ENCODE measurements around the gene FOXP4. TPM values are rescaled to one million over a fixed set of nuclear protein-coding genes. Genes with fewer than 3 reads are reported as not detected.

Gene FOXP4
- total and polyA plus RNA-seq, 2 of the 13 experiments (the other 11 are each of a cell fraction or from before 2014, with no cell fraction given), result 11.0 to 12.4 TPM

GRCh38 chr6:41584668-41585205, 38.6 kb downstream of the FOXP4 start (continued):
- TF ChIP-seq ZNF142 (CRISPR knock-in tag; IDR thresholded peaks at IDR 0.05), result no peak

- H2AFZ ChIP-seq (ENCODE audit: low read length), result no peak overlapping the region
- ChIA-PET POLR2A (no interaction called here), CTCF (ENCODE audit: low intra/inter-chr PET ratio, low total read pairs) (no interaction called here)
- peaks cover 63 to 98% of the 10 kb centered on the region in 2 experiments for H3K36me3 ChIP-seq (replicated peaks in 1 of 2; ENCODE audit: control insufficient read depth in 1 of 2, insufficient read depth in 2 of 2, low read length in 2 of 2)
- no peak for ATAC-seq
- H3K4me1 ChIP-seq (ENCODE audit: insufficient read depth, low read length), result peaks cover 48% of the 10 kb centered on the region
- 95% methylated on average over 9 of the region's 9 CpGs for WGBS (ENCODE audit: low lambda C conversion rate)
- in situ Hi-C loops (cut with HindIII; ENCODE audit: extremely low pct_ligation_motif_present, low pct_unique_long_range_greater_than_20kb), result loop anchor here (10.0 kb wide), 1 partner anchor 531 kb away; the partner anchor contains the start of gene APOBEC2
- no peaks in the 10 kb centered on the region for H3K79me2 ChIP-seq (ENCODE audit: insufficient read depth, low read length)
- H3K27me3 ChIP-seq (ENCODE audit: control insufficient read depth in 1 of 2, insufficient read depth in 2 of 2, low read length in 2 of 2), result no peaks in the 10 kb centered on the region
- no peak overlapping the region for H3K4me3 ChIP-seq (replicated peaks in 1 of 3; ENCODE audit: insufficient read depth in 1 of 3, low read depth in 2 of 3, low read length in 3 of 3)
- no peaks in the 10 kb centered on the region for H3K9me3 ChIP-seq (ENCODE audit: low read length)
- no TSS peak for BruUV-seq (replicated peaks)
- H3K27ac ChIP-seq (ENCODE audit: extremely low read length, insufficient read depth, low read length), result no peak overlapping the region
- intact Hi-C loops (cut with micrococcal nuclease; ENCODE audit: unreplicated experiment), result no loop called here
- FAIRE-seq, result no peak
- no peak overlapping the region for H3K9ac ChIP-seq (ENCODE audit: insufficient read depth, low read depth, low read length)
- H4K20me1 ChIP-seq (ENCODE audit: insufficient read depth, low read length), result peaks cover 9% of the 10 kb centered on the region; the same call in 1 of the 2 replicates
- TF ChIP-seq ZNF552 (CRISPR knock-in tag; IDR thresholded peaks at IDR 0.05; ENCODE audit: borderline replicate concordance) (no peak), ZNF639 (CRISPR knock-in tag; conservative IDR thresholded peaks at IDR 0.05) (no peak), LBX2 (CRISPR knock-in tag; IDR thresholded peaks at IDR 0.05; ENCODE audit: borderline replicate concordance) (no peak), TAF1 (CRISPR knock-in tag; IDR thresholded peaks at IDR 0.05) (no peak), RBM22 (optimal IDR thresholded peaks at IDR 0.05; ENCODE audit: low read length) (peak; percentile 79), KMT2A (CRISPR knock-in tag; IDR thresholded peaks at IDR 0.05) (no peak), CBFB (CRISPR knock-in tag; IDR thresholded peaks at IDR 0.05) (no peak), THAP11 (CRISPR knock-in tag; IDR thresholded peaks at IDR 0.05) (no peak), GTF3A (CRISPR knock-in tag; conservative IDR thresholded peaks at IDR 0.05) (no peak), TFE3 (CRISPR knock-in tag; IDR thresholded peaks at IDR 0.05) (no peak), MLX (CRISPR knock-in tag; IDR thresholded peaks at IDR 0.05) (no peak), RFXAP (CRISPR knock-in tag; IDR thresholded peaks at IDR 0.05; ENCODE audit: borderline replicate concordance) (no peak), AGO2 (optimal IDR thresholded peaks at IDR 0.05; ENCODE audit: low read depth, low read length) (peak; percentile 33)
- DNase-seq (ENCODE audit: low spot score), result no peak
- no peak overlapping the region for H3K4me2 ChIP-seq (ENCODE audit: low read depth, low read length)
Observed at GRCh38 chr6:41585605-41586004, 39.4 kb downstream of the FOXP4 start.

Data from HepG2 (cell line).